Esophagus squamous epithelium (tissue), 5 donors: Measurements from ENCODE around the gene TSEN54. TPM values are rescaled to one million over a fixed set of nuclear protein-coding genes. Genes with fewer than 3 reads are reported as not detected.

Experiments used
- DNase-seq: peaks from one replicate; lab custom pipeline; 2025; lab: John Stamatoyannopoulos, UW
- H3K27ac ChIP-seq, 4 donors: fragments of 200-600 bp; sonication (generic); one replicate each; pipeline ENCODE4 v1.5.1; 2016 to 2019; ENCODE audit warnings: mild to moderate bottlenecking in 1 of 4
- H3K27me3 ChIP-seq, 4 donors: fragments of 200-600 bp; sonication (generic); 1 replicate in 3 of 4; 2 replicates in 1 of 4; pipeline versions ENCODE4 v1.5.1 to v1.6.0; 2017 to 2021; ENCODE audit warnings: antibody characterized with exemption in 1 of 4
- H3K36me3 ChIP-seq, 3 donors: fragments of 200-600 bp; sonication (generic); one replicate each; pipeline ENCODE4 v1.5.1; 2016 to 2019
- H3K4me1 ChIP-seq, 3 donors: fragments of 200-600 bp; sonication (generic); one replicate each; pipeline ENCODE4 v1.5.1; 2017 to 2019
- H3K4me3 ChIP-seq, 4 donors: fragments of 200-600 bp; sonication (generic); 1 replicate in 3 of 4; 2 replicates in 1 of 4; pipeline ENCODE4 v1.5.1; 2016 to 2019; ENCODE audit warnings: mild to moderate bottlenecking in 2 of 4, moderate library complexity in 1 of 4
- H3K9me3 ChIP-seq, 3 donors: fragments of 200-600 bp; sonication (generic); one replicate each; pipeline ENCODE4 v1.5.1; 2016 to 2019
- CTCF ChIP-seq, 6 experiments: fragments of 450-650 bp in 4 of 6; fragments of 200-600 bp in 2 of 6; sonication (generic) in 2 of 6; IDR thresholded peaks; one replicate each; pipeline ENCODE4 v1.5.1; 2016 to 2019; ENCODE audit warnings: antibody characterized with exemption in 6 of 6, mild to moderate bottlenecking in 4 of 6, moderate library complexity in 4 of 6
- POLR2A ChIP-seq, 4 donors: fragments of 450-650 bp; IDR thresholded peaks; one replicate each; pipeline ENCODE4 v1.6.1; 2017; ENCODE audit warnings: antibody characterized with exemption in 4 of 4, mild to moderate bottlenecking in 4 of 4, moderate library complexity in 3 of 4
- WGBS, 2 donors: methylation state at CpG; one replicate each; pipeline ENCODE4 v1.1.5; 2018; 5-methylcytosine and 5-hydroxymethylcytosine counted together
- intact Hi-C: fragments of 100-400 bp; cut with DNase I; formaldehyde crosslinking; loops from one replicate; pipeline ENCODE4 v1.15.0; 2022
- total RNA-seq, 4 donors: library from RNA; depleted of rRNA; stranded (reverse); fragments of >200 nt; gene quantifications; one replicate each; pipeline ENCODE4 v1.1.0, GENCODE V29; 2016
- donor health status: DM: yes; HTN: yes; CAD: no.

TSEN54 gene
- total RNA-seq, 4 donors from 2014 or later: 18.3 to 33.2 (median 23.1) TPM

GRCh38 chr17:75487351-75488070, 28.8 kb upstream of the TSEN54 start:
- Histone ChIP-seq H3K4me3 (no peak overlapping the region), H3K9me3 (no peaks in the 10 kb centered on the region), H3K27ac (peak overlapping the region; percentile 9 to 56 (median 38)), H3K36me3 (peaks cover 0 to 65% (median 11%) of the 10 kb centered on the region in 3 donors), H3K4me1 (peaks cover 4 to 37% (median 5%) of the 10 kb centered on the region in 3 donors), H3K27me3 (no peaks in the 10 kb centered on the region)
- no peak for DNase-seq
- TF ChIP-seq CTCF (IDR thresholded peaks at IDR 0.05) (no peak), POLR2A (IDR thresholded peaks at IDR 0.05) (no peak)
- intact Hi-C loops: no loop called here
- 61 to 77% methylated on average over 11 of the region's 12 CpGs for WGBS, 2 donors

- Histone ChIP-seq H3K4me3 (no peak overlapping the region), H3K4me1 (peaks cover 4 to 37% (median 5%) of the 10 kb centered on the region in 3 donors), H3K27me3 (no peaks in the 10 kb centered on the region), H3K36me3 (peaks cover 9 to 73% (median 23%) of the 10 kb centered on the region in 3 donors), H3K9me3 (no peaks in the 10 kb centered on the region), H3K27ac (no peak overlapping the region)
- intact Hi-C loops: no loop called here
- TF ChIP-seq CTCF (IDR thresholded peaks at IDR 0.05): no peak
- TF ChIP-seq POLR2A (IDR thresholded peaks at IDR 0.05): no peak
- DNase-seq: no peak
- 92 to 93% methylated on average over 13 to 14 of the region's 24 CpGs for WGBS, 2 donors
These were observed 27.4 kb upstream of the TSEN54 start for GRCh38 chr17:75488693-75489510.

GRCh38 chr17:75489511-75489955, 26.8 kb upstream of the TSEN54 start:
- H3K9me3 ChIP-seq: no peaks in the 10 kb centered on the region
- no peaks in the 10 kb centered on the region for H3K27me3 ChIP-seq
- H3K36me3 ChIP-seq: peaks cover 15 to 79% (median 24%) of the 10 kb centered on the region in 3 donors
- H3K4me1 ChIP-seq: peaks cover 4 to 37% (median 5%) of the 10 kb centered on the region in 3 donors
- DNase-seq: no peak
- WGBS, 2 donors: 80 to 84% methylated on average over 5 to 8 of the region's 14 CpGs
- TF ChIP-seq CTCF (IDR thresholded peaks at IDR 0.05) (no peak), POLR2A (IDR thresholded peaks at IDR 0.05) (no peak)
- H3K4me3 ChIP-seq: no peak overlapping the region
- H3K27ac ChIP-seq: no peak overlapping the region
- intact Hi-C loops: no loop called here

GRCh38 chr17:75490173-75490743, 26.1 kb upstream of the TSEN54 start:
- intact Hi-C loops: loop anchor here (10.0 kb wide), 1 partner anchor 55 kb away; no protein-coding TSS in a partner anchor
- TF ChIP-seq POLR2A (IDR thresholded peaks at IDR 0.05) (no peak), CTCF (IDR thresholded peaks at IDR 0.05) (no peak)
- Histone ChIP-seq H3K27me3 (no peaks in the 10 kb centered on the region), H3K4me3 (no peak overlapping the region), H3K27ac (peak overlapping the region in 1 of 4 donors; percentile 19), H3K4me1 (peaks cover 4 to 37% (median 5%) of the 10 kb centered on the region in 3 donors), H3K9me3 (no peaks in the 10 kb centered on the region), H3K36me3 (peaks cover 15 to 86% (median 32%) of the 10 kb centered on the region in 3 donors)
- 67 to 89% methylated on average over 4 of the region's 14 CpGs for WGBS, 2 donors
- no peak for DNase-seq
